IMR-90 (cell line): ENCODE results near the gene TRIM71. TPM values are rescaled to one million over a fixed set of nuclear protein-coding genes. Genes with fewer than 3 reads are reported as not detected.

ENCODE experiments used
- ATAC-seq: fragments of 200-7000 bp; cut with Tn5 transposase; 2 replicates; pipeline ENCODE4 v1.9.1; 2020; ENCODE audit warnings: low read depth, mild to moderate bottlenecking, moderate library complexity
- BruUV-seq: library from RNA; stranded (reverse); fragments of 400-500 nt; replicated peaks from 2 replicates; lab custom pipeline; 2021; lab: Mats Ljungman, UMichigan
- CTCF ChIA-PET: fragments of 300-600 bp; formaldehyde crosslinking; extraction: SDS; loops from one replicate; lab custom pipeline; 2021; ENCODE audit warnings: antibody characterized with exemption; lab: Yijun Ruan, JAX
- POLR2A ChIA-PET: fragments of 300-600 bp; sonication (Branson Sonifier 250); formaldehyde crosslinking; loops from one replicate; lab custom pipeline; 2022; ENCODE audit warnings: antibody characterized with exemption; ENCODE audit not compliant: unreplicated experiment; lab: Charles Lee
- DNase-seq: peaks from one replicate; pipeline ENCODE4 v3.0.0; 2013
- H2AFZ ChIP-seq: replicated peaks from 2 replicates; pipeline ENCODE3; 2013; ENCODE audit warnings: low read length, mild to moderate bottlenecking; ENCODE audit not compliant: poor library complexity
- H2AK5ac ChIP-seq: 2 replicates; pipeline ENCODE4 v1.6.1; 2013; ENCODE audit warnings: low read depth, low read length, inconsistent platforms
- H2AK9ac ChIP-seq: replicated peaks from 2 replicates; pipeline ENCODE3; 2013; ENCODE audit warnings: mild to moderate bottlenecking, low read depth, low read length, moderate library complexity; ENCODE audit not compliant: poor library complexity
- H2BK120ac ChIP-seq: 2 replicates; pipeline ENCODE4 v1.6.1; 2013; ENCODE audit warnings: low read depth, low read length, inconsistent platforms
- H2BK15ac ChIP-seq: 3 replicates; pipeline ENCODE4 v1.6.1; 2013; ENCODE audit warnings: low read depth, low read length, inconsistent platforms
- H2BK20ac ChIP-seq: 2 replicates; pipeline ENCODE4 v1.6.1; 2013; ENCODE audit warnings: low read depth, mild to moderate bottlenecking, inconsistent platforms, low read length, moderate library complexity
- H2BK5ac ChIP-seq: 2 replicates; pipeline ENCODE4 v1.6.1; 2013; ENCODE audit warnings: mild to moderate bottlenecking, low read depth, low read length, inconsistent platforms; ENCODE audit not compliant: poor library complexity, severe bottlenecking
- H3K14ac ChIP-seq: replicated peaks from 2 replicates; pipeline ENCODE4 v1.6.1; 2013; ENCODE audit warnings: low read depth, low read length, inconsistent platforms
- H3K18ac ChIP-seq: 2 replicates; pipeline ENCODE4 v1.6.1; 2013; ENCODE audit warnings: low read depth, low read length, control low read depth
- H3K23ac ChIP-seq: 2 replicates; pipeline ENCODE4 v1.6.1; 2013; ENCODE audit warnings: low read depth, low read length, inconsistent platforms
- H3K27ac ChIP-seq: 2 replicates; pipeline ENCODE4 v1.5.1; 2013; ENCODE audit warnings: mild to moderate bottlenecking, control low read depth, low read length; ENCODE audit not compliant: insufficient read depth
- H3K27me3 ChIP-seq: 2 replicates; pipeline ENCODE4 v1.6.1; 2013; ENCODE audit warnings: low read length; ENCODE audit not compliant: control insufficient read depth, insufficient read depth
- H3K36me3 ChIP-seq: 2 replicates; pipeline ENCODE4 v1.6.1; 2013; ENCODE audit warnings: low read length, mixed read lengths; ENCODE audit not compliant: control insufficient read depth, insufficient read depth
- H3K4ac ChIP-seq: 2 replicates; pipeline ENCODE4 v1.6.1; 2013; ENCODE audit warnings: low read depth, low read length, inconsistent platforms
- H3K4me1 ChIP-seq: 2 replicates; pipeline ENCODE4 v1.6.1; 2013; ENCODE audit warnings: low read length, mixed read lengths; ENCODE audit not compliant: control insufficient read depth, insufficient read depth
- H3K4me2 ChIP-seq: 2 replicates; pipeline ENCODE4 v1.6.1; 2013; ENCODE audit warnings: low read depth, mild to moderate bottlenecking, control low read depth, low read length, moderate library complexity
- H3K4me3 ChIP-seq: 2 replicates; pipeline ENCODE4 v1.5.1; 2013; ENCODE audit warnings: low read depth, mild to moderate bottlenecking, control low read depth, low read length, moderate library complexity; ENCODE audit not compliant: insufficient read depth
- H3K56ac ChIP-seq: 2 replicates; pipeline ENCODE4 v1.6.1; 2013; ENCODE audit warnings: low read length, inconsistent platforms; ENCODE audit not compliant: insufficient read depth; ENCODE audit errors: extremely low read depth
- H3K79me1 ChIP-seq, 2 experiments: 2 replicates each; pipeline ENCODE4 v1.6.1; 2013; ENCODE audit warnings: low read length in 2 of 2, inconsistent platforms in 1 of 2, low read depth in 1 of 2
- H3K9ac ChIP-seq: 2 replicates; pipeline ENCODE4 v1.6.1; 2013; ENCODE audit warnings: low read depth, low read length, control low read depth
- H3K9me1 ChIP-seq: 2 replicates; pipeline ENCODE4 v1.6.1; 2013; ENCODE audit warnings: low read length, inconsistent platforms; ENCODE audit not compliant: insufficient read depth
- H3K9me3 ChIP-seq: 2 replicates; pipeline ENCODE4 v1.6.1; 2013; ENCODE audit warnings: low read length; ENCODE audit not compliant: control insufficient read depth, insufficient read depth
- H4K20me1 ChIP-seq: 2 replicates; pipeline ENCODE4 v1.6.1; 2013; ENCODE audit warnings: low read length, inconsistent platforms; ENCODE audit not compliant: insufficient read depth
- H4K5ac ChIP-seq: 2 replicates; pipeline ENCODE4 v1.6.1; 2013; ENCODE audit warnings: mild to moderate bottlenecking, low read depth, low read length, control low read depth
- H4K8ac ChIP-seq, 2 experiments: 2 replicates each; pipeline ENCODE4 v1.6.1; 2013; ENCODE audit warnings: low read depth in 2 of 2, low read length in 2 of 2, control low read depth in 1 of 2, inconsistent platforms in 1 of 2
- H4K91ac ChIP-seq: 2 replicates; pipeline ENCODE4 v1.6.1; 2013; ENCODE audit warnings: low read depth, low read length, inconsistent platforms; ENCODE audit not compliant: insufficient read depth
- BHLHE40 ChIP-seq: fragments of 150-350 bp; IDR thresholded peaks from 2 replicates; pipeline ENCODE4 v1.6.1; 2016; ENCODE audit warnings: mild to moderate bottlenecking, low read depth, low read length
- CHD1 ChIP-seq: IDR thresholded peaks from 2 replicates; pipeline ENCODE4 v1.6.1; 2012; ENCODE audit warnings: low read depth, low read length, improper control_type of control experiment
- CTCF ChIP-seq: conservative IDR thresholded peaks from 2 replicates; pipeline ENCODE4 v1.5.1; 2012; ENCODE audit warnings: mild to moderate bottlenecking, low read depth, low read length, improper control_type of control experiment
- MAFK ChIP-seq: IDR thresholded peaks from 2 replicates; pipeline ENCODE4 v1.6.1; 2012; ENCODE audit warnings: low read depth, low read length, improper control_type of control experiment
- MAZ ChIP-seq: IDR thresholded peaks from 2 replicates; pipeline ENCODE4 v1.6.1; 2012; ENCODE audit warnings: low read depth, mild to moderate bottlenecking, low read length, improper control_type of control experiment, moderate library complexity, borderline replicate concordance
- MXI1 ChIP-seq: IDR thresholded peaks from 2 replicates; pipeline ENCODE4 v1.6.1; 2012; ENCODE audit warnings: low read depth, mild to moderate bottlenecking, low read length, moderate library complexity, borderline replicate concordance
- NFE2L2 ChIP-seq: fragments of 150-350 bp; IDR thresholded peaks from 2 replicates; pipeline ENCODE4 v1.6.1; 2016; ENCODE audit warnings: low read depth, mild to moderate bottlenecking, low read length
- POLR2A ChIP-seq: IDR thresholded peaks from 2 replicates; pipeline ENCODE4 v1.6.1; 2012; ENCODE audit warnings: mild to moderate bottlenecking, low read depth, low read length
- RAD21 ChIP-seq: IDR thresholded peaks from 2 replicates; pipeline ENCODE4 v1.6.1; 2012; ENCODE audit warnings: low read length, improper control_type of control experiment
- RFX5 ChIP-seq: IDR thresholded peaks from 2 replicates; pipeline ENCODE4 v1.8.0; 2012; ENCODE audit warnings: low read depth, mild to moderate bottlenecking, low read length, moderate library complexity
- SMC3 ChIP-seq: fragments of 150-350 bp; IDR thresholded peaks from 2 replicates; pipeline ENCODE4 v1.6.1; 2016; ENCODE audit warnings: low read depth, mild to moderate bottlenecking, antibody characterized with exemption, low read length, moderate library complexity
- USF2 ChIP-seq: fragments of 150-350 bp; IDR thresholded peaks from 2 replicates; pipeline ENCODE4 v1.6.1; 2017; ENCODE audit warnings: mild to moderate bottlenecking, antibody characterized with exemption, low read length, low read depth
- WGBS, 2 experiments: methylation state at CpG; one replicate each; pipeline versions ENCODE4 v1.1.5 to v1.1.7; 2013; ENCODE audit warnings: missing lambda C conversion rate in 2 of 2; ENCODE audit not compliant: insufficient read length in 1 of 2; ENCODE audit errors: extremely low coverage in 2 of 2; 5-methylcytosine and 5-hydroxymethylcytosine counted together
- dilution Hi-C: fragments of 300-500 bp; cut with HindIII; formaldehyde crosslinking; loops from one replicate; pipeline ENCODE4 v1.14.3; 2018; ENCODE audit warnings: low sequenced_read_pairs; ENCODE audit not compliant: unreplicated experiment
- in situ Hi-C: fragments of 300-500 bp; cut with MboI; formaldehyde crosslinking; loops from 3 replicates; pipeline ENCODE4 v1.14.3; 2019; ENCODE audit warnings: low sequenced_read_pairs, inconsistent platforms, mixed read lengths
- intact Hi-C: fragments of 100-400 bp; cut with micrococcal nuclease; formaldehyde crosslinking; loops from 2 replicates; pipeline ENCODE4 v1.10.0; 2022
- polyA plus RNA-seq, 3 experiments: library from polyadenylated mRNA; depleted of rRNA; stranded (reverse); fragments of >200 nt; gene quantifications; 2 replicates each; pipeline ENCODE4 v1.2.3, GENCODE V29; 2012; ENCODE audit warnings: low replicate concordance in 1 of 3
- total RNA-seq: library from RNA; depleted of rRNA; stranded (reverse); fragments of >200 nt; gene quantifications from 2 replicates; pipeline ENCODE4 v1.2.3, GENCODE V29; 2012

The TRIM71 gene
- total and polyA plus RNA-seq, 2 of the 4 experiments (the other 2 are of a cell fraction): not detected

- TF ChIP-seq CTCF (no peak), MAZ (no peak), MAFK (no peak)
These were observed 77.9 kb downstream of the TRIM71 start (continued) for GRCh38 chr3:32895701-32896100.

DNA sequence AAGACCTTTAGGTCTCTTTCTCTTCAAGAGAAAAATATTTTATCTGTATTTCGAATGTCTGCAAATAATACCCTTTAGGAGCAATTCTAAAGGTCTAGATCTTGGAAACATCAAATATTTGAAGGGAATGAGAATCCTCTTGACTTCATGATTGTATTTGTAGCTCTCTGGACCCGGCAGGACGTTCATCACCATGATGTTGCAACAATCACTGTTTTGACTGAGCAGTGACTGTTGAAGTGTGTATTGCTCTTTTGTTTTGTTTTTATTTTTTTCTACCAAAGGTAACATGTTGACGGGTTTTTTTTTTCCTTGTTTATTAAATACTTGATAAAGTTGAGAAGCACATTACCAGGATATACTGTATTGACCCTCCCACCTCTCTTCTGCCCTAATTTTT lies 78.3 kb downstream of the TRIM71 start:
- H3K23ac ChIP-seq: no peak overlapping the region
- H3K9me3 ChIP-seq: no peaks in the 10 kb centered on the region
- no peak overlapping the region for H4K91ac ChIP-seq
- H3K4me3 ChIP-seq: no peak overlapping the region
- H3K27ac ChIP-seq: no peak overlapping the region
- no peak overlapping the region for H3K56ac ChIP-seq
- H3K79me1 ChIP-seq: no peaks in the 10 kb centered on the region
- H3K18ac ChIP-seq: no peak overlapping the region
- no peak overlapping the region for H4K8ac ChIP-seq
- no peaks in the 10 kb centered on the region for H3K4me1 ChIP-seq
- ChIA-PET POLR2A (no interaction called here), CTCF (no interaction called here)
- no peak overlapping the region for H2AK5ac ChIP-seq
- no peak overlapping the region for H2BK15ac ChIP-seq
- in situ Hi-C loops (no loop called here), intact Hi-C loops (no loop called here), dilution Hi-C loops (no loop called here)
- H2BK5ac ChIP-seq: no peak overlapping the region
- no peaks in the 10 kb centered on the region for H3K9me1 ChIP-seq
- DNase-seq: no peak
- no CpG with 5 or more reads among the region's 4 CpGs for WGBS, 2 experiments
- no peak overlapping the region for H4K5ac ChIP-seq
- no peak overlapping the region for H2AFZ ChIP-seq
- no peak overlapping the region for H2AK9ac ChIP-seq
- H2BK20ac ChIP-seq: no peak overlapping the region
- BruUV-seq: no TSS peak
- peaks cover 34% of the 10 kb centered on the region for H3K27me3 ChIP-seq
- H4K20me1 ChIP-seq: no peaks in the 10 kb centered on the region
- no peak overlapping the region for H3K4me2 ChIP-seq
- H2BK120ac ChIP-seq: no peak overlapping the region
- no peak overlapping the region for H3K4ac ChIP-seq
- H3K14ac ChIP-seq: no peak overlapping the region
- H3K9ac ChIP-seq: no peak overlapping the region
- ATAC-seq: no peak
- H3K36me3 ChIP-seq: no peaks in the 10 kb centered on the region
- no peak for TF ChIP-seq RAD21
- TF ChIP-seq CHD1: no peak
- TF ChIP-seq MAFK: no peak
- TF ChIP-seq POLR2A: no peak
- no peak for TF ChIP-seq MAZ
- TF ChIP-seq BHLHE40: no peak
- TF ChIP-seq NFE2L2: no peak
- no peak for TF ChIP-seq CTCF
- TF ChIP-seq SMC3: no peak
- TF ChIP-seq USF2: no peak
- no peak for TF ChIP-seq MXI1
- no peak for TF ChIP-seq RFX5
